HG03108 (cell line): ENCODE results near the gene FGB.
A peak's percentile ranks its signal among the peaks of the same experiment; 100 is the strongest.

Source experiments
- ATAC-seq: cut with Tn5 transposase; IDR thresholded peaks from one replicate; pipeline ENCODE4 v1.9.1; 2021; ENCODE audit warnings: moderate library complexity; ENCODE audit not compliant: unreplicated experiment

FGB gene

GRCh38 chr4:154617820-154618317 is 55.1 kb downstream of the FGB start:
- ATAC-seq = no peak

- peak; percentile 68 for ATAC-seq
Measured at GRCh38 chr4:154618708-154619315, 56.0 kb downstream of the FGB start.

- no peak for ATAC-seq
Measured at GRCh38 chr4:154620111-154620510, 57.3 kb downstream of the FGB start.
